GM18511 (cell line): Measurements from ENCODE around the gene MYO3A.

ENCODE experiments used
- ATAC-seq: cut with Tn5 transposase; IDR thresholded peaks from one replicate; pipeline ENCODE4 v1.9.1; 2021; ENCODE audit warnings: mild to moderate bottlenecking, moderate library complexity; ENCODE audit not compliant: unreplicated experiment

MYO3A gene

GRCh38 chr10:26211781-26212444, 277.9 kb downstream of the MYO3A start:
- no peak for ATAC-seq

- ATAC-seq: no peak
These were observed 278.5 kb downstream of the MYO3A start for GRCh38 chr10:26212511-26212910.

GRCh38 chr10:26213157-26213800, 279.2 kb downstream of the MYO3A start:
- no peak for ATAC-seq

- no peak for ATAC-seq
These were observed 280.0 kb downstream of the MYO3A start for GRCh38 chr10:26214004-26214403.

- no peak for ATAC-seq
These were observed 280.7 kb downstream of the MYO3A start for GRCh38 chr10:26214551-26215395.

- ATAC-seq: no peak
These were observed 281.4 kb downstream of the MYO3A start for GRCh38 chr10:26215396-26215934.

- no peak for ATAC-seq
These were observed 282.0 kb downstream of the MYO3A start for GRCh38 chr10:26215935-26216584.

- no peak for ATAC-seq
These were observed 282.8 kb downstream of the MYO3A start, which contains the start of gene GAD2 for GRCh38 chr10:26216585-26217395. TSS of gene GAD2 (plus strand) at chr10:26216774. CDS start at chr10:26216810, 36 bp downstream.

- ATAC-seq: no peak
These were observed 283.5 kb downstream of the MYO3A start for GRCh38 chr10:26217396-26218086.

- ATAC-seq: no peak
These were observed 285.6 kb downstream of the MYO3A start for GRCh38 chr10:26219676-26220075.

- no peak for ATAC-seq
These were observed 286.9 kb downstream of the MYO3A start for GRCh38 chr10:26220901-26221300.

GRCh38 chr10:26221541-26221940, 287.5 kb downstream of the MYO3A start:
- ATAC-seq: no peak

GRCh38 chr10:26222563-26222962, 288.5 kb downstream of the MYO3A start:
- ATAC-seq: no peak

- ATAC-seq: no peak
These were observed 291.3 kb downstream of the MYO3A start for GRCh38 chr10:26225322-26225721.

- no peak for ATAC-seq
These were observed 293.8 kb downstream of the MYO3A start for GRCh38 chr10:26227786-26228185.

- ATAC-seq: no peak
These were observed 298.1 kb downstream of the MYO3A start for GRCh38 chr10:26232174-26232573.

GRCh38 chr10:26235761-26236160, 301.7 kb downstream of the MYO3A start:
- ATAC-seq: no peak

GRCh38 chr10:26238378-26238777, 304.3 kb downstream of the MYO3A start:
- ATAC-seq: no peak

GRCh38 chr10:26242706-26243350, 308.8 kb downstream of the MYO3A start:
- no peak for ATAC-seq
